ENCODE results near the gene MYRIP. TPM values are rescaled to one million over a fixed set of nuclear protein-coding genes. Genes with fewer than 3 reads are reported as not detected.

MYRIP gene
- total RNA-seq, 3 donors from 2014 or later = 2.3 to 4.8 (median 2.6) TPM

DNA sequence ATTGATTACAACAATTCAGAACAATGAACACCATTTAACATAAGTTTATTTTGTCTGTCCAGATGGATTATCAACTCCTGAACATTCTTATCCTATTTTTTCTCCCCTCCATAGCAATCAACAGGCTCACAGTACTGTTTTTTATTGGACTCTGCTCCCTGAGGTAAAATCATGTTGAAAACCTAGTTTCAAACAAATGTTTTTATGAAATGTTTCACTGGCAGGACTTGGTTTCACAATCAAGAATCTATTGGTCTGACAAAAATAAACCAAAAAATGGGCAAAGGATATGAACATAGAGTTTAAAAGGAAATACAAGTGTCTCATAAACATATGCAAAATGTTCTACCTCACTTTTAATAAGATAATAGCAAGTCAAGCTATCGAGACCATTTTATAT, 2.6 kb upstream of the MYRIP start:
- no peak overlapping the region for H3K4me3 ChIP-seq
- H3K27me3 ChIP-seq = peaks cover 0 to 21% of the 10 kb centered on the region in 2 donors
- no peak for DNase-seq (ENCODE audit: low spot score in 2 of 2)
- intact Hi-C loops (cut with DNase I; ENCODE audit: low total_unique reads) = no loop called here
- H3K27ac ChIP-seq = no peak overlapping the region
- H3K36me3 ChIP-seq = no peaks in the 10 kb centered on the region
- no peaks in the 10 kb centered on the region for H3K9me3 ChIP-seq
- peaks cover 0 to 2% of the 10 kb centered on the region in 2 donors for H3K4me1 ChIP-seq
- TF ChIP-seq, protein P1, sequence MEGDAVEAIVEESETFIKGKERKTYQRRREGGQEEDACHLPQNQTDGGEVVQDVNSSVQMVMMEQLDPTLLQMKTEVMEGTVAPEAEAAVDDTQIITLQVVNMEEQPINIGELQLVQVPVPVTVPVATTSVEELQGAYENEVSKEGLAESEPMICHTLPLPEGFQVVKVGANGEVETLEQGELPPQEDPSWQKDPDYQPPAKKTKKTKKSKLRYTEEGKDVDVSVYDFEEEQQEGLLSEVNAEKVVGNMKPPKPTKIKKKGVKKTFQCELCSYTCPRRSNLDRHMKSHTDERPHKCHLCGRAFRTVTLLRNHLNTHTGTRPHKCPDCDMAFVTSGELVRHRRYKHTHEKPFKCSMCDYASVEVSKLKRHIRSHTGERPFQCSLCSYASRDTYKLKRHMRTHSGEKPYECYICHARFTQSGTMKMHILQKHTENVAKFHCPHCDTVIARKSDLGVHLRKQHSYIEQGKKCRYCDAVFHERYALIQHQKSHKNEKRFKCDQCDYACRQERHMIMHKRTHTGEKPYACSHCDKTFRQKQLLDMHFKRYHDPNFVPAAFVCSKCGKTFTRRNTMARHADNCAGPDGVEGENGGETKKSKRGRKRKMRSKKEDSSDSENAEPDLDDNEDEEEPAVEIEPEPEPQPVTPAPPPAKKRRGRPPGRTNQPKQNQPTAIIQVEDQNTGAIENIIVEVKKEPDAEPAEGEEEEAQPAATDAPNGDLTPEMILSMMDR (IDR thresholded peaks at IDR 0.05) = no peak
- TF ChIP-seq POLR2AphosphoS5 (IDR thresholded peaks at IDR 0.05) = no peak
- TF ChIP-seq POLR2A (IDR thresholded peaks at IDR 0.05) = no peak

DNA sequence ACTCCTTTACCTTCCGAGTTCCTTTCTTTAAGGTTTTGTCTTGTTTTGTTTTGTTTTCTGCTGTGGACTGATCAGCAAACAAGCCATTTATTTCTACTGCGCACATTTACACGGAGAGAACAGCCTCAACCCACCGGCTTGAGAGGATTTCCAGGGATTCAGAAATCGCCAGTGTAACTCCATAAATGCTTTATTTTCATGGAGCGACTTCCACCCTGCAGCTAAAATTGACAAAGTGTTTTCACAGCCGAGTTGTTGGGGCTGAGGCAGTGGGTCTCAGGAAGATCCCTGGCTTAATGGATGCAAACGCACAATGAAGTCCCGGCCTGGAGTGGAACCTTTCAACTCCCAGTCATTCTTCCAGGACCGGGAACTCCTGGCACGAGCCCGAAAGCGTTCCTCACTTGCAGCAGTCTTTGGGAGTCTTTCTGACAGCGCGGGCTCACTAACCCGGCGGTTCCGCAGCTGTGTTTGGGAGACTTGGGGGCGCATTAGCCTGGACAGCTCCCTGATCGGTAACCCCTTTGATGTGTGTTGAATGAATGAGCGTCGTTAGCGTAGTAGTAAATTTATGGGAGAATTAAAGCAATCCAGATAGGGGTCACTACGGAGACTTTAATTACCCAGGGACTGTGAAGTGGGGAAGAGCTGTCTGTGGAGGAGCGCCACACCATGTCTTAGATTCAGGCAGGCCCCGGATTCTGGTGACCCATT, 785 bp upstream of the MYRIP start:
- peaks cover 0 to 38% of the 10 kb centered on the region in 2 donors for H3K27me3 ChIP-seq
- no peaks in the 10 kb centered on the region for H3K36me3 ChIP-seq
- DNase-seq (ENCODE audit: low spot score in 2 of 2) = no peak
- no peaks in the 10 kb centered on the region for H3K9me3 ChIP-seq
- TF ChIP-seq, protein P1 (IDR thresholded peaks at IDR 0.05) = no peak
- no peak for TF ChIP-seq POLR2AphosphoS5 (IDR thresholded peaks at IDR 0.05)
- TF ChIP-seq POLR2A (IDR thresholded peaks at IDR 0.05) = no peak
- intact Hi-C loops (cut with DNase I; ENCODE audit: low total_unique reads) = no loop called here
- peak overlapping the region; percentile 47 to 72 (median 55) for H3K4me3 ChIP-seq
- no peak overlapping the region for H3K27ac ChIP-seq
- peaks cover 0 to 2% of the 10 kb centered on the region in 2 donors for H3K4me1 ChIP-seq

DNA sequence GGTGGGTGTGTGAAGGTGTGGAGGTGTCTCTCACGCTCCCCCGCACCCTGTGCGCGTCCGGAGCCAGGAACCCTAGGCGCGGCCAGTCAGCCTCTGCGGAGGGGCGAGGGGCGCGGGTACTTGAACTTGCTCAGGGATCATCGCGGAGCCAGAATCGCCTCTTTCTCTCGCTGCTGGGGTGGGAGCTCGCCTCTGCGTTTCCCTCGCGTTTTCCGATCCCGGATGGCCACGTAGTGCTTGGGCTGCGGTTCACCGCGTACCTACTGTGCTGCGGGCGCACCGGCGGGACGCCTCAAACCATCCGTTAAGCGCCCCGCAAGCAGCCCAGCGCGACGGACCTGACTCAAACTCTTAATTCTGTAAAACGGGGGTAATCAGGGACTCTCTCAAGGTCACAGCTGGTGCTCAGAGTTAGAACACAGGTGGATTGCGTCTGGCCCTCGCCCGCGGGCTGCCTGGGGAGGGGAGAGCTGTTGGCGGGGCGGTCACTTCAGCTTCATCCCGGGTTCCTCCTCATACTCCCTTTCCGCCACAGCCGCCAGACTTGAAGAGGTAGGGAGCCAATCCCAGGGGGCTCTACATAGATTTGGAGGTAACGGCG, 686 bp downstream of the MYRIP start:
- TF ChIP-seq, protein P1 (IDR thresholded peaks at IDR 0.05) = no peak
- TF ChIP-seq POLR2AphosphoS5 (IDR thresholded peaks at IDR 0.05) = no peak
- TF ChIP-seq POLR2A (IDR thresholded peaks at IDR 0.05) = no peak
- no peaks in the 10 kb centered on the region for H3K36me3 ChIP-seq
- peaks cover 0 to 38% of the 10 kb centered on the region in 2 donors for H3K27me3 ChIP-seq
- no peaks in the 10 kb centered on the region for H3K9me3 ChIP-seq
- DNase-seq (ENCODE audit: low spot score in 2 of 2) = no peak
- intact Hi-C loops (cut with DNase I; ENCODE audit: low total_unique reads) = no loop called here
- H3K27ac ChIP-seq = no peak overlapping the region
- H3K4me3 ChIP-seq = peak overlapping the region; percentile 47 to 72 (median 55)
- peaks cover 0 to 2% of the 10 kb centered on the region in 2 donors for H3K4me1 ChIP-seq

DNA sequence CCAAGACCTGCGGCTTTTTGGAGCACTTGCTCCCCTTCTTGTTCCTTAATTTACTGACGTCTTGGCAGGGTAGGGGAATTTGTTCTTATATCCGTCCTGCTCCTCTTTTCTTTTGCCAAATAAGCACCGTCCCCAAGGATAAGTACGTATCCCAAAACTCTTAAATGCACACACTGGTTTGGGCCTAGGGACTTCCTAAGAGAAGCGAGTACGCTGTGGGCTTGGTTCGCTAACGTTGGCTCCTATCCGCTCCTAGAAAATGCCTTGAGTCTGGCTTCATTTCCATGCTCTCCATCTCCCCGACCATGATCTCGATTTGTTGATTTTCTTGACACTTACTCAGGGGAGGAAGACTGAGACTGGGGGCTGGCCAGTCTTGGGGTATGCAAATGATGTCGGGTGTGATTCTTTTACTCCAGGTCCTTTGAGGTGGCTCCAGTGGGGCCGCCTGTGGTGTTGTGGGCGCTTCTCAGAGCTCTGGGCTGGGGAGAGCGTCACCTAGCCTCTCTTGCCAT, 1.3 kb downstream of the MYRIP start:
- Histone ChIP-seq H3K9me3 (no peaks in the 10 kb centered on the region), H3K27me3 (peaks cover 0 to 38% of the 10 kb centered on the region in 2 donors), H3K4me3 (peak overlapping the region; percentile 47 to 72 (median 55)), H3K27ac (no peak overlapping the region), H3K36me3 (no peaks in the 10 kb centered on the region), H3K4me1 (peaks cover 0 to 2% of the 10 kb centered on the region in 2 donors)
- no peak for DNase-seq (ENCODE audit: low spot score in 2 of 2)
- TF ChIP-seq POLR2A (IDR thresholded peaks at IDR 0.05) = no peak
- TF ChIP-seq POLR2AphosphoS5 (IDR thresholded peaks at IDR 0.05) = no peak
- TF ChIP-seq, protein P1 (IDR thresholded peaks at IDR 0.05) = no peak
- intact Hi-C loops (cut with DNase I; ENCODE audit: low total_unique reads) = no loop called here

DNA sequence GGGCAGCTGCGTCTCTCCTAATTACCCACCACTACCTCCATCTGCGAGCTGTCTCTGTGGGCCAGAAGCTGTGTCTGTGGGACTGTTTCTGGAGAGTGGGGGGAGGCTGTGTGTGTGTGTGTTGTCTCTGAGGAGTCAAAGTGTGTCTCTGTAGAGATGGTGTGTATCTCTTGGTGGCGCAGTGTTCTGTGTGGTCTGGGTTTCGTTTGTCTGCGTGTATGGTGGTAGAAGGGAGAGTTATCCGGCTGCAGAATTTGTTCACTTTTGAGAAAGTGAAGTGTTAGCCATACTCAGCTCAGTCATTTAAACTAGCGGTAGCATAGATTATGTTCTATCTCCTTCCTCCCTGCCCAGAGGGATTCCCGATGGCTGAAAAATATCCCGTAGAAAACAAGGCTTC, 2.2 kb downstream of the MYRIP start:
- intact Hi-C loops (cut with DNase I; ENCODE audit: low total_unique reads) = no loop called here
- Histone ChIP-seq H3K4me1 (peaks cover 0 to 2% of the 10 kb centered on the region in 2 donors), H3K27ac (no peak overlapping the region), H3K4me3 (no peak overlapping the region), H3K27me3 (peaks cover 0 to 38% of the 10 kb centered on the region in 2 donors), H3K36me3 (no peaks in the 10 kb centered on the region), H3K9me3 (no peaks in the 10 kb centered on the region)
- TF ChIP-seq, protein P1 (IDR thresholded peaks at IDR 0.05) = no peak
- TF ChIP-seq POLR2AphosphoS5 (IDR thresholded peaks at IDR 0.05) = no peak
- TF ChIP-seq POLR2A (IDR thresholded peaks at IDR 0.05) = no peak
- no peak for DNase-seq (ENCODE audit: low spot score in 2 of 2)
